NCI-H345 (cell line): Measurements from ENCODE around the gene RNF182.
"Not testable (repeated sequence)": the region's sequence is repeated elsewhere in the genome, so short reads cannot be mapped to it uniquely, and the experiment has no call there.

Source experiments
- DNase-seq: peaks from one replicate; lab custom pipeline; 2025; lab: John Stamatoyannopoulos, UW

RNF182 gene

GRCh38 chr6:13971303-13971702 lies 46.6 kb downstream of the RNF182 start:
- DNase-seq, result no peak

GRCh38 chr6:13972602-13973001 lies 47.9 kb downstream of the RNF182 start:
- not testable (repeated sequence) for DNase-seq

GRCh38 chr6:13973422-13973821 lies 48.7 kb downstream of the RNF182 start:
- not testable (repeated sequence) for DNase-seq

- DNase-seq, result no peak
Measured at GRCh38 chr6:13978102-13978640, 53.4 kb downstream of the RNF182 start.

GRCh38 chr6:13978787-13979186 lies 54.0 kb downstream of the RNF182 start:
- DNase-seq, result no peak

GRCh38 chr6:13979284-13980171 lies 54.8 kb downstream of the RNF182 start:
- DNase-seq, result no peak

- DNase-seq, result no peak
Measured at GRCh38 chr6:13980534-13980933, 55.8 kb downstream of the RNF182 start.

GRCh38 chr6:13985663-13986325 lies 61.0 kb downstream of the RNF182 start:
- no peak for DNase-seq

- DNase-seq, result no peak
Measured at GRCh38 chr6:13986700-13987399, 62.1 kb downstream of the RNF182 start.

- DNase-seq, result no peak
Measured at GRCh38 chr6:13987400-13987865, 62.7 kb downstream of the RNF182 start.

- no peak for DNase-seq
Measured at GRCh38 chr6:13988049-13988738, 63.4 kb downstream of the RNF182 start.

- no peak for DNase-seq
Measured at GRCh38 chr6:13988908-13989307, 64.2 kb downstream of the RNF182 start.

- DNase-seq, result no peak
Measured at GRCh38 chr6:13989496-13990144, 64.9 kb downstream of the RNF182 start.

GRCh38 chr6:13990796-13991195 lies 66.0 kb downstream of the RNF182 start:
- no peak for DNase-seq

GRCh38 chr6:13991393-13991792 lies 66.6 kb downstream of the RNF182 start:
- no peak for DNase-seq

- DNase-seq, result no peak
Measured at GRCh38 chr6:13992417-13993055, 67.8 kb downstream of the RNF182 start.

- DNase-seq, result no peak
Measured at GRCh38 chr6:13993416-13993815, 68.7 kb downstream of the RNF182 start.

GRCh38 chr6:13998356-13998755 lies 73.6 kb downstream of the RNF182 start:
- DNase-seq, result no peak

GRCh38 chr6:14000901-14001300 lies 76.1 kb downstream of the RNF182 start:
- DNase-seq, result no peak

- DNase-seq, result no peak
Measured at GRCh38 chr6:14001329-14002012, 76.7 kb downstream of the RNF182 start.
